Camera-type eye (tissue), 1 donor: ENCODE results near the gene LAMTOR5. TPM values are rescaled to one million over a fixed set of nuclear protein-coding genes. Genes with fewer than 3 reads are reported as not detected.

Experiments used
- total RNA-seq: library from RNA; depleted of rRNA; stranded (reverse); fragments of >200 nt; gene quantifications from one replicate; pipeline ENCODE4 v1.2.3, GENCODE V29; 2014

Gene LAMTOR5
- total RNA-seq: 34.8 TPM

GRCh38 chr1:110407260-110408210 is at the start of gene LAMTOR5:
TSS of gene LAMTOR5 (minus strand) at chr1:110407694. CDS start at chr1:110407620, 74 bp downstream.

GRCh38 chr1:110450929-110451328 is 43.4 kb upstream of the LAMTOR5 start, which contains the start of gene PROK1:
TSS of gene PROK1 (plus strand) at chr1:110451149. CDS start at chr1:110451217, 68 bp downstream.

GRCh38 chr1:110390692-110391245 is 16.7 kb downstream of the LAMTOR5 start, which contains the start of gene SLC16A4:
TSS of gene SLC16A4 (minus strand) at chr1:110391026. CDS start at chr1:110389323, 1,703 bp downstream.

Other genes with a start within 250 kb of the LAMTOR5 start
- 15.0 TPM for gene KCNC4, start 197.4 kb downstream of the LAMTOR5 start, total RNA-seq
- 63.2 TPM for gene RBM15, start 68.3 kb downstream of the LAMTOR5 start, total RNA-seq
- 13.6 TPM for gene SLC16A4, start 16.7 kb downstream of the LAMTOR5 start, total RNA-seq
- not detected for gene PROK1, start 43.5 kb upstream of the LAMTOR5 start, total RNA-seq
- not detected for gene KCNA10, start 111.5 kb upstream of the LAMTOR5 start, total RNA-seq
- 12.1 TPM for gene KCNA2, start 198.7 kb upstream of the LAMTOR5 start, total RNA-seq